Caki2 (cell line): Measurements from ENCODE around the gene INAFM2. TPM values are rescaled to one million over a fixed set of nuclear protein-coding genes. Genes with fewer than 3 reads are reported as not detected.

Source experiments
- DNase-seq: peaks from one replicate; pipeline ENCODE4 v3.0.0-alpha.2; 2015; ENCODE audit warnings: low read depth
- in situ Hi-C: cut with HindIII; loops from 2 replicates; pipeline ENCODE4 v1.10.0; 2016; ENCODE audit warnings: low sequenced_read_pairs, low pct_unique_long_range_greater_than_20kb, mixed read lengths
- total RNA-seq: library from RNA; depleted of rRNA; stranded (reverse); fragments of >200 nt; shearing (Covaris generic); gene quantifications from 2 replicates; pipeline ENCODE4 v1.2.3, GENCODE V29; 2014; ENCODE audit warnings: low replicate concordance

Gene INAFM2
- total RNA-seq, 1 experiment from 2014 or later: 4.6 TPM

DNA sequence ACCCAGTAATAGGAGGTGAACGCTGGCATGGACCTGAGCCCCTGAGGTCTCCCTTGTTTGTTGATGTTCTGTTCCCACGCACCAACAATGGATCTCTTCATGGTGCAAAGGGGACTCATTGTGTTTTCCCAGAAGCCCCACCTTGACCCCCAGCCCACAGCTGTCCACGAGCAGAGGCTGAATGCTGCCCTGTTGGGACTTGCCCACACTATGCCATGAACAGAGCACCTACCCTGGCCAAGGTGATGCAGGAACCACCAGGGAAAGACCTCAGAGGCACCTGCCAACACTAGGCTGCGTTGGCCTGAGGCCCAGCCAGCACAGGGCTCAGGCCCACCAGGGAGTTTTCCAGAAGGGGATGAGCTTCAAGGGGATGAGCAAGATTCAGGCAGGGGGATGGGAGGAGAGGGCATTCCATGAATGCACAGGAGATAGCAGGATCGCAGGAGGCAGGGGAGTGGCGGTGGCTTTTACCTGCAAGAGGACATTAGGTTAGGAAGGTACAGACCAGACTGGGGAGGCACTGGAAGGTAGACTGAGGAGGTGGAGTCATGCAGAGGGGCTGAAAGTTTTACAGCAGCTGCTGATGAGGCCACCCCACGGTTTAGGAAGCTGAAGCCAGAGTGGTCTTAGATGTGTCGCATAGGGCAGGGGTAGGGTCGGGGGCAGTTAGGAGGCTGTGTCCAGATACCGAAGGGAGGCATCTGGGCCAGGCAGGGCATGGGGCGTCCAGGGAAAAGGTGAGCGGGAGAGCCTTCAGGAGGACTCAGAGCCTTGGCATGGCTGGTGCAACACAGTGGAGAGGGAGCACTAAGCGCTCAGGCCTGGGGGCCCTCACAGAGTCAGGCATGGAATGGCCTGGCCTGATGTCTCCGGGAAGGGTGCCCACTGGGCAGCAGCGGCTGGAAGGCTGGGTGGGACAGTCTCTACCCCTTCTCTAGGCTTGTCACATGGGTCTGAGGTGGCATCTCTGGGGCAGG lies 23.4 kb downstream of the INAFM2 start:
- no peak for DNase-seq
- in situ Hi-C loops: no loop called here

DNA sequence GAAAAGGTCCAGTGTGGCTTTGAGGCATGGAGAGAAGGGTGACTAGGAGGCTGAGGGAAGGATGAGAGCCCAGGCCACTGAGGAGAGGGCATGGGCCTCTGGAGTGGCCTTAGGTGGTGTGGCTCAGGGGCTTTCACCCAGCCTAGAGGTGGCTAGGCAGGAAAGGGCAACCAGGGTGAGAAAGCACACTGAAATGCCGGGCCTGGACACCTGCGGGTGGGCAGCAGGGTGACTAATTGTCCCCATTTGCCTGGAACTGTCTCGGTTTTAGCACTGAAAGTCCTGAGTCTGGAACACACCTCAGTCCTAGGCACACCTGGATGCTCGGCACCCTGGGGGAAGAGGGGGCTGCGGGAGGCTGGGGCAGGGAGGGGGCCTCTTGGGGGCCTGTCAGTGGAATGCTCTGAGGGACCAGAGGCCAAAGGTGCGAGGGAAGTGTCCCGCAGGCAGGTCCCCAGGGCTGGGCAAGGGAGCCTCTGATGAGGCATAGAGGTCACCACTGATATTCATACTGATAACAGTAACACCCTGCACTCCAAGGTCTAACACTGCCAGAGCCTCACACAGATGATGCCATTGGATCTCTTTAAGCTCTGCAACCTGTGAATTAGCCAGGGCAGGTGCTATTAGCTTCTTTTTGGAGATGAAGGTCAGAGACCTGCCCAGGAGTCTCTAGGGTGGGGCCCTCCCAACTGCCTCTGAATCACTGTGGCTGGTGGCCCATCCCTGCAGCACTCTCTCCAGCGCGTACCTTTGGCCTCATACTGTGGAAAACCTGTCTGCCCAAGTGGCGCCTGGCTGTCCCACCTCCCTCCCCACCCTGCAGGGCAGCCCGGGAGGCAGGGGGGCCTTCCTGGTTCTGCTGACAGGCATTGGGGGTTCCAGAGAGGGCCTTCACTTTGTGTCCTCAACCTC lies 24.3 kb downstream of the INAFM2 start:
- in situ Hi-C loops: no loop called here
- no peak for DNase-seq

DNA sequence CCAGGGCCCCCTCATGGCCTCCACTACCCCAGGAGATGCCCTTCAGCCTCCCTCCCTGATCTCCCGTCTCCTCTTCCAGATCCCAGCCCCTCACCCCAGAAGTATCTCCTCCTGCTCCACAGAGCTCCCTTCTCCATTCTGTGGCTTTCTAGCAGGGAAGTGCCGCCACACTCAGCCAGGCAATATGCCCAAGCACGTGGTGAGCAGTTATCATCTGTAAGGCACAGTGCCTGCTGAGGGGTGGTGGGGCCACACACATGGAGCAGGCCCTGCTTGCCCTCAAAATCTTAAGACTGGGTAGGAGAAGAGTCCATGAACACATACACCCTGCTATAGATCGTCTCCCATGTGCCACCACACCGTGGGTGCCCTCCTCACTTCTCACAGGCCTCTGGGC lies 25.0 kb downstream of the INAFM2 start:
- in situ Hi-C loops: no loop called here
- no peak for DNase-seq

DNA sequence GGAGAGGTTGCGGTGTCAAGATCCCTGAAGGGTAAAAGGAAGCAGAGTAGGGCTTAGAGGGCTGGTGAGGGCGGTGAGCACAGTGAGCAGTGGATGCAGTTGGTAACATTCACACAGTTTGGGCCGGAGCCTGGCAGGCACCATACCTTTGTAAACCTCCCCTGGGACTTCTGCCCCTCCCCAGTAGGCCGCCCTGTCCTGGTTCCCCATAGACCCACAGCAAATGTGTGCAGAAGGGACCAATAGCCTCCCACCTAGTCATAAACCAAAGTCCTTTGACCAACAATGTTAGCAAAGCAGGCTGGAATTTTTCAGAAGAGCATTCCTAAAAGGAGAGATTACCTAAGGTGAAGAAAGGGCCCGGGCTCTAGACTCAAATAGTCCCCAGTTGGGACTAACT lies 25.7 kb downstream of the INAFM2 start:
- no peak for DNase-seq
- in situ Hi-C loops: no loop called here

DNA sequence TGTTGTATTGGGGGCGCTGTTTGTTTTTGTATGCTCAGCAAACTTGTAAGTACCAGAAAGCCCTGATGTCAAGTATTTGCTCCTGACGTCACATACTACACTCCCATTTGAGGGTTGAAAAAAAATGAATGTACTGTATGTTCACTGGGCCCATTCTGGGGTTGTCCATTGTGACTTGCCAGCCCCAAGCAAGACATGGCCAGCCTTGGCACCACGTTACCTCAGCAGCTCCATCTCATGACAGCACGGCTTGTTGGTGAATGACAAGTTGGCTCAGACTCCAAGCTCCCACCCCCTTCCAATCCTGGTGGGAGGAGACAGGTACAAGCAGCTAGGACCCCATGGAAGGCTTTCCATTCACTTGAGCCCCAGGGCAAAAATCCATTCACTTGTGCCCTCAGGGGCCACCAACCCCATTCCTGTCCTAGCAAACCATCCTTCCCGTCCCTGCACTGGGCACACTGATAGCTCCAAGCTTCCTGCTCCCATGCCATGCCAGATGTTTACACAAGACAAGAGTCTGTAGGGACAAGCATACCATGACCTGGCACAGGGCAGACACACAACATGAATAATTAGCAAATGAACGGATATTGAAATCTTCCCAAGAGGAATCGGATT lies 28.9 kb downstream of the INAFM2 start:
- DNase-seq: no peak
- in situ Hi-C loops: no loop called here

DNA sequence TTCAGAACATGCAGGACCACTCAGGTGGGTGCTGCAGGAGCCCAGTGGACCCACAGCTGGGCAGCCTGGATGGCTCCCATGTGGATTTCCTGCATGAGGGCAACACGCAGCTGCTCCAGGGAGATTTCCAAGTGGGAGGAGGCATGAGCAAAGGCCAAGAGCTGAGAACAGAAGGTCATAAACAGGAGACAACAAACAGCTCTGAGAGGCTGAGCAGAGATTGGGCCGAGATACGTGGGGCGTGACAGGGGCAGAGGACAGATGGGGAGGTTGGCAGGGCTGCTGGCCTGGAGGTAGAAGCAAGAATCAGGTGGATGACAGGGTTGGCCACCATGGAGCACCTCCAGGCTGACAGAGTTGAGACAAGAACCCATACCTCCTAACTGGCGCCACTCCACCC lies 30.2 kb downstream of the INAFM2 start:
- in situ Hi-C loops: no loop called here
- DNase-seq: no peak

DNA sequence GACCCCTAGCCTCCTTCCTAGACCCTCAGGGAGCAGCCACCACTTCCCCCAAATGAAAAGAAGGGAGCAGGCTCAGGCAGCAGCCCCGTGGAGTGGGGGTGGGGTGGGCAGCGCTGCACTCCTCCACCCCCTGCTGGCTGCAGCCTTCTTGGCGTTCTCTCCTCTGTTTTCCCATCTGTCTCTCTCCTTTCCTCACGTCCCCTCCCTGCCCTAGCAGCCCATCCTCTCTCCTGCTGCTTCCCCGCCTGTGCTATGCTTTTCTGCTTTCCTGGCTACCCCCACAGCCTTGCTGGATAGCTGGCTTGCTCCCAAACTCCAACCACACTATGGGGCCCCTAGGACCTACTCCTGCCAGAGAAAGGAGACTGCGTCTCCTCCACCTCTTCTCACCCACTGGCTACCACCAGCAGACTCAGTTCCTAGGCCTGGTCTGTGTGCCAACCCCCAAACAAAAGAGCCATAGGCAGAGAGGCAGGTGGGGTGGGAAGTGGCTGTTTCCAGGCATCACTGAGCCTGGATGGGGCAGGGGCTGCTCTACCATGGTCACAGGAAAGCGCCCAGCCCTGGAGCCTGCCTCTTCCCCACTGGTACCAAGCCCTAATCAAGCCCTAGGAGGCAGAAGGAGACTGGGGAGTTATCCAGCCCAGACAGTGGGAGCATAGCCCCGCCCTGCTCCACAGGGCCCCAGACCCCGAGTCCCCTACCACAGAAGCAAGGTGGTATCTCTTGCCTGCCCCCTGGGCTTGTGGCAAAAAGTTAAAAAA lies 31.1 kb downstream of the INAFM2 start:
- DNase-seq: no peak
- in situ Hi-C loops: no loop called here

DNA sequence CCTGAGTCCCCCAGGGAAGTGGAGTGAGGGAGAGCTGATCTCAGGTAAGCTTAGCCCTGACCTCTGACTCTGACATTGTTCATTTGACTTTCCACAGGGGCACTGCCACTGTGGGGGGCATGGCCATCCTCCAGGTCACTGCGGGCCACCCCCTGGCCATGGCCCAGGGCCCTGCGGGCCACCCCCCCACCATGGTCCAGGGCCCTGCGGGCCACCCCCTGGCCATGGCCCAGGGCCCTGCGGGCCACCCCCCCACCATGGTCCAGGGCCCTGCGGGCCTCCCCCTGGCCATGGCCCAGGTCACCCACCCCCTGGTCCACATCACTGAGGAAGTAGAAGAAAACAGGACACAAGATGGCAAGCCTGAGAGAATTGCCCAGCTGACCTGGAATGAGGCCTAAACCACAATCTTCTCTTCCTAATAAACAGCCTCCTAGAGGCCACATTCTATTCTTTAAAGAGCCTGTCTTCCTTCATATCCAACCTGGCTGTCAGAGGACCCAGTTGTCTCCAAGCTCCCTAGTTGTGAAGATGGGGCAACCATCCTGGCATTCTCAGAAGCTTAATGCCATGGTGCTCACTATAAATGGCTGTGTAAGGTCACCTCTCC lies 32.6 kb downstream of the INAFM2 start:
- DNase-seq: no peak
- in situ Hi-C loops: no loop called here

DNA sequence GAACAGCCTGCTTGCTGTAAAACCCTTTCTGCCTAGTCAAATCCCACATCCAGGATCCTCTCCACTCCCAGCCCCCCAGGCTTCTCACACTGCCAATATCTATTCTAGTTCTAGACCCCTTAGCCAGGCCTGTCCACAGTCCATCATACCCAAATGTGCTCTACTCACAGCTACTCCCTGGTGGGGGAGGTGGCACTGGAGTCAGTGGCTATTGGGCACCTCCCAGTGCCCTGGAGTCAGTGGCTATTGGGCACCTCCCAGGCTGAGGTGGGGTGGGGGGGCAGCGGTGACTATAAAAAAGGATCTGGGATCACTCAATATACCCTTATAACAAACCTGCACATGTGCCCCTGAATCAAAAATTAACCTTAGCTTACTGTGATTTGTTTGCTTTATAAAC lies 33.8 kb downstream of the INAFM2 start:
- no peak for DNase-seq
- in situ Hi-C loops: no loop called here

DNA sequence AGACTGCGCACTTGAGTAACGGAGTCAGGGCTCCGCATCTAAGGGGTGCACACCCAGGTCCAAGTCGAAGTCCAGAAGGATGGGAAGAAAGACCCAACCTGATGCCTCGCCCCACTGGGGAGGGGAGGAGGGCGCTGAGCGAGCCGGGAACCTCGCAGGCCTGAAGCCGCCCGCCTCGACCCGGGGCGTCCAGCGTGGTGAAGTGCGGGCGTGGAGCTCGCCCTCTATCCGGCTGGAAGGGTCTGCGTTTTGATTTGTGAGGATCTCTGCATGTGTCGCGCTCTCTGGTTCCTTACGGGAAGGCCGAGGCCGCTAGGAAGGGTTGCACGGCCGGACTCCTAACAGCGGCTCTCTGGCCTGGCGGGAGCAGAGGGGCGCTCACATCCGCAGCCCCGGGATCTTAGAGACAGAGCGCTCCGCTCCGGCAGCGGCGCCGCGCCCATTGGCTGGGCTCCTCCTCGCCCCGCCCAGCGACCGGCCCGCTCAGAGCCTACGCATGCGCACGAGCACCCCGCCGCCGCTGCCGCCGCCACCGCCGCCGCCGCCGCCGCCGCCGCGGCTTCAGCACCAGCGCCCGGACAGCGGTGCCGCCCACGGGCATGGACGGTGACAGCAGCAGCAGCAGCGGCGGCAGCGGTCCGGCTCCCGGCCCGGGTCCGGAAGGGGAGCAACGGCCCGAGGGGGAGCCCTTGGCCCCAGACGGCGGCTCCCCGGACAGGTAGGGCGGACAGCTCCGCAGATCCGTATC lies 34.4 kb downstream of the INAFM2 start, which contains the start of gene DISP2:
TSS of gene DISP2 (plus strand) at position 497 of the 748 bp plus-strand sequence. CDS start at position 600, 103 bp downstream.
- in situ Hi-C loops: no loop called here
- peak; percentile 76 for DNase-seq

DNA sequence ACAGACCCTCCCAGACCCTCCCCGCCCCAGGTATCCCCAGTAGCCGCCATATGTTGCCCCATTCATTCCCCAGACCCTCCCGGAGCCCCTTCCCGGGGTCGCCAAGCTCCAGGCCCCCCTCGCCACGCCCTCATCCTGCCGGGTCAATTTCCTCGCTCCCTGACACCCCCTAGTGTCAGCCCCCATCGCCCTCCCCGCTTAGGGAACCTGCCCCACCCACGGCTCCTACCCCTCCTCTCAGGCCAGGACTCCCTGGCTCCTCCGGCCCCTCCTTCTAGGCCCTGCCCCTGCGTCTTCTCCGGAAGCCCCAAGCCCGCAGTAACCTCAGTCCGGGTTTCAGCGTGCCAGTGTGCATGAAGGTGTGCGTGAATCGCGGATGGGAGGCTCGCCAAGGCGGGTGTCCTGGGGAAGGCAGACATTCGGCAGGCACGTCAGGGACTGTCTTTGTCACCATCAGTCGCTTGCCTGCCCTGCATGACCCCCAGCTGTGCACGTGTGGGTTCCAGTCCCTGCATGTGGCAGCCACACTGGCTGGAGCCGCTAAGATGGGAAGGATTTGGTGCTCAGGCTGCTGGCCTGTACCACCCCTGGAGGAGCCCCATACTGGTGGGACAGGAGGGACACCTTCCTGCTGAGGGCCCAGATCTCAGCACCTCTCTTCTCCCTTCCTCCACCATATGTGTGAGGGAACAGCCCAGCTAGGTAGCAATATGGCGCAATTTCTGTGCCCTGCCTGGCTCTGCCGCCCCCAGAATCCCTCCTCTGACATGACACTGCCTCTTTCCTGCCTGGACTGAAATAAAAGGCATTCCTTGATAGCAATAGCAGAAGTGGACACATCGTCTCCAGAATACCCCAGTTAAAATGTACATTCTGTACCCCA lies 35.2 kb downstream of the INAFM2 start:
- no peak for DNase-seq
- in situ Hi-C loops: no loop called here

DNA sequence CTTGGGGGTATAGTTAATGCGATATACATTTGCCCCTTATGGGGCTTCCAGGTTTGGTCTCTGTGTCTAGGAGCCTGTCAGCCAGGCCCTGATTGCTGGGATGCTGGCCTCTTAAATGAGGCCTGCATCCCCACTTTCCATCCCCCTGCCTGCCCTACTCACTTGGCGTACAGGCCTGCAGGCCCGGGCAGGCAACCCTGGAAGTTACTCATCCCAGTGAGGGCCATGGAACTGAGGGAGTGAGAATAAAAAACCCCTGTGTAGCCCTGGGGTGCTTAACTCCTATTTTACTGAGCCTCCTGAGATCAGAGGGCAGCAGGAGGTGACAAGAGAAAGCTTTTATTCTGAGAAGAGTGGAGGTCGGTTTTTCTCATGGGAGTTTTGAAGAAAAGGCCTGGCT lies 36.5 kb downstream of the INAFM2 start:
- in situ Hi-C loops: no loop called here

DNA sequence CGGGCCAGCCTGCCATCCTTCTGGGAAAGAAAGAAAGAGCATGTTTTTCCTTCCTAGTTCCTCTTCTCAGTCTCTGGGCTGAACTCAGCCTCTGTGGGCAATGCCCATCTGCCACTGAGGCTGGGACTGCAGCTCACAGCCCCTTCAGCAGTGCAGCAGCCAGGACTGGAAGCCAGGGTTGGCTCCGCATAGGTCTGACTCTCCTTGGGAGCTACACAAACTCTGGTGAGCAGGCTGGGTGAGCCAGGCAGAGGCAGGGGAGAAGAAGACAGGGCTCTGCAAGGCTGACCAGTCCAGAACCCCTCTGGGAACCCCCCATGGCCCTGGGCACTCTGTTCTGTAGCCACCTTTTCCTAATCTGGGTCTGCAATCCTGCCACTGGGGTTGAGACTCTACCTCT lies 38.1 kb downstream of the INAFM2 start:
- DNase-seq: no peak
- in situ Hi-C loops: no loop called here

More for the DNA sequence above, 36.5 kb downstream of the INAFM2 start:
- no peak for DNase-seq

DNA sequence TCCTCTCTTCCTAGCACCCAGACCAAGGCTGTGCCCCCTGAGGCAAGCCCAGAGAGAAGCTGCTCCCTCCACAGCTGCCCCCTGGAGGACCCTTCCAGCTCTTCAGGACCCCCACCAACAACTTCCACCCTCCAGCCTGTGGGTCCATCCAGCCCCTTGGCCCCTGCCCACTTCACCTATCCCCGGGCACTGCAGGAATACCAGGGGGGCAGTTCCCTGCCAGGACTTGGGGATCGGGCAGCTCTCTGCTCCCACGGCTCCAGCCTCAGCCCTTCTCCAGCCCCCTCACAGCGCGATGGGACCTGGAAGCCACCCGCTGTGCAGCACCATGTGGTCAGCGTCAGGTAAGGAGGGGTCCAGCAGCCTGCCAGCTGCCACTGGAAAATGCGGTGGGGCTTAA lies 40.1 kb downstream of the INAFM2 start:
- no peak for DNase-seq
- in situ Hi-C loops: no loop called here

DNA sequence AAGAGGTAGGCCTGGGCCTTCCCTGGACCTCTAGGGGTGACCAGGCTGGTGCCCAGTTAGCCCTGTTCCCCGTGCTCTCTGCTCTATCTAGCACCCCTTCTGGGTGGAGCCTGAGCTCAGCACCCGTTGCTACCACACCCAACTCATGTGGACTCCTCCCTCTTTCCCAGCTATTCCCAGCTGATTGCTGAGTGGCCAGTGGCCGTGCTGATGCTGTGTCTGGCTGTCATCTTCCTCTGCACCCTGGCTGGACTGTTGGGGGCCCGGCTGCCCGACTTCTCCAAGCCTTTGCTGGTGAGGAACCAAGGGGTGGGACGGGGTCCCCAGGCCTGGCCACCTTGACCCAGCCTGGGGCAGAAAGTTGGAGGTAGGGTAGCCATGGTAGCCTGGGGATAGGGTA lies 40.8 kb downstream of the INAFM2 start:
- DNase-seq: no peak
- in situ Hi-C loops: no loop called here

DNA sequence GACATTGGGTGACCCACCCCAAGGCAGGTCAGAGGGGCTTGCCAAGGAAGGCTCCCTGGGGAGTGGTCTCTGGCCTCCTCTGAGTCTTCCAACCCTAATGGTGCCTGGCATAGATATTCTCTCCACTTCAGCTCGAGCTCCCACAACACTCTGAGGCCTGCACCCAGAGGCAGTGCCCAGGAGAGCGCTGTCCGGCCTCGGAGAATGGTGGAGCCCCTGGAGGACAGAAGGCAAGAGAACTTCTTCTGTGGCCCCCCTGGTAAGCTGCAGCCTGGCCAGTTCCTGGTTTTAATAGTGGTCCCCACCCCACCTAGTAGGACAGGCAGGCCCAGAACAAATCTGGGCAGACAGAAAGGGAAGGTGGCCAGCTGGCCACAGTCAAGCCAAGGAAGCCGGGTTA lies 41.5 kb downstream of the INAFM2 start:
- in situ Hi-C loops: no loop called here
- DNase-seq: no peak
